Putamen (tissue), 1 donor: ENCODE measurements around the gene NUBP1.
"Not testable (repeated sequence)": the region's sequence is repeated elsewhere in the genome, so short reads cannot be mapped to it uniquely, and the experiment has no call there.

Experiments used
- DNase-seq: peaks from one replicate; pipeline ENCODE4 v3.0.0-alpha.2; 2016; ENCODE audit warnings: low spot score

Gene NUBP1

GRCh38 chr16:10751291-10751697 lies 7.7 kb downstream of the NUBP1 start:
- no peak for DNase-seq

DNA sequence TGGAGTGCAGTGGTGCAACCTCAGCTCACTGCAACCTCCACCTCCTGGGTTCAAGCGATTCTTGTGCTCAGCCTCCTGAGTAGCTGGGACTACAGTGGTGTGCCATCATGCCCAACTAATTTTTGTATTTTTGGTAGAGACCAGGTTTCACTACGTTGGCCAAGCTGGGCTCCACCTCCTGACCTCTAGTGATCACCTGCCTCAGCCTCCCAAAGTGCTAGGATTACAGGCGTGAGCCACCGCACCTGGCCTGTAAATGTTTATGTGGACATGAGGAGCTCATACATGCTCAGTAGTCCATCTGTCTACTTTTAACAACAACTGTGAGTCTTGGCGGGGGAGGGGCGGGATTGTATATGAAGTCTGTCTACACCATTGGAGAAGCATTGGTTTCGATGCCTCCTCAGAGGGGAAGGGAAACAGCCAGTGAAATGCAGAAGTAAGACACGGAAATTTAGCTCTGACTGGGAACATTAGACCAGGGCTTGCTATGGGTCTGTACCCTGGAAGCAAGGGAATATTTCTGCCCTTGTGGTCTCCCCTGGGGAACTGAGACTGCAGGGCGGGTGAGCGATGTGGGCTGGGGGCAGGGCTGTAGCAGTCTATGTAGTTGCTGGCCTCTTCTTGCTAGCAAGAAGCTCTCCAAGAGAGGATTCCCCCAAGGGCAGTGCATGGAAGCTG lies 9.3 kb downstream of the NUBP1 start:
- peak; percentile 52 for DNase-seq

DNA sequence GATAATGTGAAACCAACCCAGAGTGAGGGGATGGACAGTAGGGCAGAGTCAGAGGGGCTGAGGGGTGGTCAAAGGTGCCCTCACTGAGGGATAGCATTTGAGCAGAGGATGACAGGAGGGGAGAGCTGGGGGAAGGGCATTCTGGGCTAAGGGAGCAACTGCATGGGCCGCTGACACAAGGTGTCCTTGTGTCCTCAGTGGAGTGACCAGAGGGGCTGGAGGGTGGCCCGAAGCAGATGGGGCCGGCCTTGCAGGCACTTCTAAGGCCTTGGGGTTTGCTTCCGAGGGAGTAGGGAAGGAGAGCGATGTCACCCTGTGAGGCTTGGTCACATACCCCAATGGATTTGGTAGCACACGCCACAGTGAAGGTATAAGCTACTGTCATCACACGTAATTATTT lies 10.0 kb downstream of the NUBP1 start:
- no peak for DNase-seq

GRCh38 chr16:10754941-10755340 lies 11.3 kb downstream of the NUBP1 start:
- DNase-seq, result no peak

DNA sequence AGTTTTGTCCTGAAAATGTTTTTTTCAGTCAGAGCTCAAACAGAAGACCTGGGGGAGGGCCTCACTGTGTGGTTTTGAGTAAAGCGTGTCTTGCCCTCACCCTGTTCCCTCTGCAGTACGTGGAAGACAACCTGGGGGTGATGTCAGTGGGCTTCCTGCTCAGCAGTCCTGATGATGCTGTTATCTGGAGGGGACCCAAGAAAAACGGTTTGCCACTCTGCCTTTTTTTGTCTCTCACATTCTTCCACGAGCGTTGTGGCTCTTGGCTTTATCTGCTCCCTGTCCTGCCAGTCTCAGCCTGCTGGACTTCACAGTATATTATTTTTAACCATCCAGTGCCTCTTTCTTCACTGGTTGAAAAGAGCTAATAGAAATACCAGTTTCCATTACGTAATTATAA lies 12.9 kb downstream of the NUBP1 start:
- DNase-seq, result no peak

DNA sequence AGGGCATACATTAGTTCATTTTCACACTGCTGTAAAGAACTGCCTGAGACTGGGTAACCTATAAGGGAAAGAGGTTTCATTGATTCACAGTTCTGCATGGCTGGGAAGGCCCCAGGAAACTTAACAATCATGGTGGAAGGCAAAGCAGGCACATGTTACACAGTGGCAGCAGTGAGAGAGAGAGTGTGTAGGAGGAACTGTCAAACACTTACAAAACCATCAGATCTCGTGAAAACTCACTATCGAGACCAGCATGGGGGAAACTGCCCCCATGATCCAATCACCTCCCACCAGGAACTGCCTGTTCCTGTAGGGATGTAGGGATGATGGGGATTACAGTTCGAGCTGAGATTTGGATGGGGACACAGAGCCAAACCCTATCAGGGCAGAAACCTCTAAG lies 17.2 kb downstream of the NUBP1 start:
- DNase-seq, result no peak

GRCh38 chr16:10761373-10761772 lies 17.7 kb downstream of the NUBP1 start:
- no peak for DNase-seq

DNA sequence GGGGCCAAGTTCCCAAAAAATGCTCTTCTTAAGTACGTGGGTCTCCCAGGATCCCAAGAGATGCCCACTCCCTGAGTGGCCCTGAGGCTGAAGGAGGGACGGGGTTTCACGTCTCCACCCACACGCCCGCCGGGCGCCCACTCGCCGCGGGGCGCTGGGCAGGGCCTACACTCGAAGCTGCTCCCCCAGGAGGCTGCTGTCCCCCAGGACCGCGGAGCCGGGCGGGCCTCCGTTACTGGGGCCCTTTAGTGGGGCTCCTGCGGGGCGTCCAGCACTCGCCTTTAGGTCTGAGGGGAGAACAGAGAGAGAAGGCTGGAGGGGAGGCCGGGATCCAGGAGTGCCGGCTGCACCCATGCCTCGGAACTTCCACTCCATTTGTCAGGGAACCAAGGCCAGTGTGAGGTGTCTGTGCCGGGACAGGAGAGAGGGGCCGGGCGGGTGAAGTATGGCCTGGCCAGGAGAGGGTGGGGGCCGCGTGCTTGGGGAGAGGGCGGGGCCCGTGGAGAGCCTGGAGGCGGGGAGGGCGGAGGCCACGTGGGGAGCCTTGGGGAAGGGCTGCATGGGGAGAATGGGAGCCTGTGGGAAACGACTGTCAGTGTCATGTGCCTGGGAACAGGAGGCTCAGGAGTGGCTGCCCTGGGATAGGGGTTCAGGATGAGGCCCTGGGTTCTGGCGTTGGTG lies 18.8 kb downstream of the NUBP1 start:
- no peak for DNase-seq

GRCh38 chr16:10763456-10763855 lies 19.8 kb downstream of the NUBP1 start:
- DNase-seq, result no peak

- DNase-seq, result no peak
Observed at GRCh38 chr16:10765772-10766171, 22.1 kb downstream of the NUBP1 start.

DNA sequence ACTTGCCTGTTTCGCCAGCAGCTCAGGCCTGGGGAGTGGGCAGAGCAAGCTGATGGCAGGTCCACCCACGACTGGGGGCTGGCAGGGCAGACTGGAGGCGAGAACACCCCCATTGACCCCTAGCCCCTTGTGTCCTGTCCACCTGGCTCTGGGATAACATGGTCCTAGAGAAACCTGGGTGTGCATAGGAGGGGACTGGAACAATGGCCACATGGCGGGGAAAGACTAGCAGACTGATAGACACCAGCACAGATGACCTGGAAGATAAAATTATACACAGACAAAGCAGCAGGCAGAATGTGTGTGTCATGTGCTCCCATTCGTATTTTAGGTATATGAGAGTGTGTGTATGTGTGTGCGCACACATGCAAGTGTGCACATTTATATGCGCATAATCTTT lies 23.5 kb downstream of the NUBP1 start:
- no peak for DNase-seq

GRCh38 chr16:10769381-10769780 lies 25.7 kb downstream of the NUBP1 start:
- no peak for DNase-seq

- no peak for DNase-seq
Observed at GRCh38 chr16:10770907-10771306, 27.3 kb downstream of the NUBP1 start.

- no peak for DNase-seq
Observed at GRCh38 chr16:10776280-10776679, 32.6 kb downstream of the NUBP1 start.

- DNase-seq, result not testable (repeated sequence)
Observed at GRCh38 chr16:10776923-10777322, 33.3 kb downstream of the NUBP1 start.

DNA sequence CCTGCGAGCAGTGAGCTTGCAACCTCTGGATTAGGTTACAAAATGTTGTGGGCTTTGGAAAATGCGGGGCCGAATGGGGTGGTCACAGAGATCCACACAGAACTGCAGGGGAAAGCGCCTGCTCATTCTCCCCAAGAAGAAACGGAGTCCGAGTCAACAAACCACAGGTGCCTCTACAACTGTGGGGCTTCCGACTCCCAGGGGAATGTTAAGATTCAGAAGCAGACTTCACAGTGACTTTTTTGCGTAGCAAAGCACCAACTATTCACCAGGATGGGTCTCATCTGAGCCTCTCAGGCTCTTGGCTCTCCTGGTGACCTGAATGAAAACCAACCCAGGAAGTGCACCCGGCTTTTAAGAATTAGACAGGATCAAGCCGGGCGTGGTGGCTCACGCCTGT lies 33.7 kb downstream of the NUBP1 start:
- DNase-seq, result no peak

GRCh38 chr16:10779908-10780307 lies 36.3 kb downstream of the NUBP1 start:
- not testable (repeated sequence) for DNase-seq

DNA sequence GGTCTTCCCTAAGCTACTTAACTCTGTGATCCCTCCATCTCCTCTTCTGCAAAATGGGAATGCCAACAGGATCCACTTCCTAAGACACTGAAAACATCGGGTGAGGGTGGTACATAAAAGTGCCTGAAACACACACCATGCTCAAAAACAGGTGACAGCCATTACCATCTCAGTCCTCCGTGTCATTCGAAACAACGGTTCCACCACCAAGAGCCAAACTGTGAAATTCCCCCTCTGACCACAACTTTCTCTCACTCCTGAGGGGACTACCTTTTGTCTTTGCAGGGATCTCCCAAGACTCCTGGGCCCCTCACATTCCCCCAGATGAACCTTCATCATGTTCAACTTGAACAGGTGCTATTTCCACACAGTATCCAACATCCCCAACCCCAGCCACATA lies 37.0 kb downstream of the NUBP1 start:
- no peak for DNase-seq

- DNase-seq, result no peak
Observed at GRCh38 chr16:10782628-10783027, 39.0 kb downstream of the NUBP1 start.

- no peak for DNase-seq
Observed at GRCh38 chr16:10787304-10787703, 43.7 kb downstream of the NUBP1 start.

- DNase-seq, result not testable (repeated sequence)
Observed at GRCh38 chr16:10788630-10789029, 45.0 kb downstream of the NUBP1 start.

DNA sequence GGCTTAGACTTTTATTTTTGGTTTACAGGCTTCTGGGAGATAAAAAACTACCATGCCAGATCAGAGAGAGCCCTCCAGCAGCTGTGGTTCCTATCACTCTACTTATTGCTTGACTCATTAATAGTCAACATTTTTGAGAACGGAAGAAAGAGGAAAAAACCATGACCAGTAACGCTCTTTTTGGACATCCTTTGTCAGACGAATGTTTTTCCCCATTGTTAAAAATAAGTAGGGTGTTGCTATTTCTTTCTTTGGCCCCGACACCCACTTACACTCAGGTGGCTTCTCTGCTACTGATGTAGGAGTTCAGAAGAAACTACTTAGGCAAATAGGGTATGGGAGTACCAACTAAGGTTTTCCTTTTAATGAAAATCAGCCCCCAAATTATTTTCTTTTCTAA lies 47.4 kb downstream of the NUBP1 start:
- no peak for DNase-seq

DNA sequence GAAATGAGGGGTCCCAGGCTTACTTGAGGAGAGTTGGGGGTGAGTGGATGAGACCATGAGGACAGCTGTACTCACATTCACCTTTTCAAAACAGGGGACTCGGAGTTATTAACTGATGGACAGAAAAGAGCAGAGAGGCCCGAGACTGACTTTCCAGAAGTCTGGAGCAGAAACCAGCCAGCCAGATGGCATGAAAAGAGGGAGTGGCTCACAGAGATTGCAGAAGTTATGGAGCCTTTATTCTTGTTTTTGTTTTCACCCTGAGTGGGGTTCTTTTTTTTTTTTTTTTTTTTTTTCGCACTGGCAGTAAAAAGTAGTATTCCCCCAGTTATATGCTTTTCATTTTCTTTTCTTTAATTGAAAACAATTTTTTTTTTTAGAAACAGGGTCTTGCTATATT lies 56.1 kb downstream of the NUBP1 start:
- DNase-seq, result no peak

GRCh38 chr16:10805334-10805733 lies 61.7 kb downstream of the NUBP1 start:
- no peak for DNase-seq
